Retinal pigment epithelial cell (primary cell): ENCODE measurements around the gene BEST4.
"Not testable (repeated sequence)": the region's sequence is repeated elsewhere in the genome, so short reads cannot be mapped to it uniquely, and the experiment has no call there.

ENCODE experiments used
- DNase-seq: peaks from one replicate; pipeline ENCODE4 v3.0.0-alpha.2; 2010; ENCODE audit warnings: low read depth
- H3K4me3 ChIP-seq: 2 replicates; pipeline ENCODE4 v1.5.1; 2011; ENCODE audit warnings: mild to moderate bottlenecking, low read length, control low read depth, moderate library complexity
- CTCF ChIP-seq: conservative IDR thresholded peaks from 2 replicates; pipeline ENCODE4 v1.5.1; 2011; ENCODE audit warnings: low read depth, low read length, control low read depth, inconsistent platforms

The BEST4 gene

GRCh38 chr1:44798481-44799365 lies 10.8 kb upstream of the BEST4 start:
- no peak overlapping the region for H3K4me3 ChIP-seq
- DNase-seq: no peak
- TF ChIP-seq CTCF: no peak

GRCh38 chr1:44797886-44798285 lies 9.9 kb upstream of the BEST4 start:
- DNase-seq, H3K4me3 ChIP-seq: not testable (repeated sequence)

DNA sequence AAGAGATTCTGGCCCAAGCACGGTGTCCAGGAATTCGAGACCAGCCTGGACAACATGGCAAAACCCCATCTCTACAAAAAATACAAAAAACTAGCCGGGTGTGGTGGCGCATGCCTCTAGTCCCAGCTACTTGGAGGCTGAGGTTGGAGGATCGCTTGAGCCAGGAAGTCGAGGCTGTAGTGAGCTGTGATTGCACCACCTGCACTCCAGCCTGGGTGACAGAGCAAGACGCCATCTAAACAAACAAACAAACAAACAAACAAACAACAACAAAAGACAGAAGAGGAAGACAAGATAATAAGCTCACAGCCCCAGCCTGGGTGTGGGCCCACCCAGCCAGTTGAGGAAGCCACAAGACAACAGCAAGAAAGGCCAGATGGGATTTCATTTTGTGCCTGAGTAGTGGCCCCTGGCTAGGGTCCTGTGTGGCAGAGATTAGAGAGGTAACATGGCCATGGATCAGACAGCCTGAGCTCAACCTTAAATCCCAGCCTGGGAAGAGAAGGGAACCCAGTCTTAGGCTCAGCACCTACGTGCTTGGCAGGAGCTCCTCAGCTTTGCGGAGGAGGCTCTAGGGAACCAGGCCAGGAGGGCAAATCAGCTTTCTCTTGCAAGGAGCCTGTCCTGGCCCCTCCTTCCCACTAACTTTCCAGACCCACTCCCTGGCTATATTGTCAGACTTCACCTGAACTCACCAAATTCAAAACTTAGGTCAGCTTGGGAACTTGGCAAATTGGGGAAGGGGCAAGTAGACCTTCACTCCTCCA lies 4.9 kb upstream of the BEST4 start:
- DNase-seq: no peak
- TF ChIP-seq CTCF: no peak
- no peak overlapping the region for H3K4me3 ChIP-seq

DNA sequence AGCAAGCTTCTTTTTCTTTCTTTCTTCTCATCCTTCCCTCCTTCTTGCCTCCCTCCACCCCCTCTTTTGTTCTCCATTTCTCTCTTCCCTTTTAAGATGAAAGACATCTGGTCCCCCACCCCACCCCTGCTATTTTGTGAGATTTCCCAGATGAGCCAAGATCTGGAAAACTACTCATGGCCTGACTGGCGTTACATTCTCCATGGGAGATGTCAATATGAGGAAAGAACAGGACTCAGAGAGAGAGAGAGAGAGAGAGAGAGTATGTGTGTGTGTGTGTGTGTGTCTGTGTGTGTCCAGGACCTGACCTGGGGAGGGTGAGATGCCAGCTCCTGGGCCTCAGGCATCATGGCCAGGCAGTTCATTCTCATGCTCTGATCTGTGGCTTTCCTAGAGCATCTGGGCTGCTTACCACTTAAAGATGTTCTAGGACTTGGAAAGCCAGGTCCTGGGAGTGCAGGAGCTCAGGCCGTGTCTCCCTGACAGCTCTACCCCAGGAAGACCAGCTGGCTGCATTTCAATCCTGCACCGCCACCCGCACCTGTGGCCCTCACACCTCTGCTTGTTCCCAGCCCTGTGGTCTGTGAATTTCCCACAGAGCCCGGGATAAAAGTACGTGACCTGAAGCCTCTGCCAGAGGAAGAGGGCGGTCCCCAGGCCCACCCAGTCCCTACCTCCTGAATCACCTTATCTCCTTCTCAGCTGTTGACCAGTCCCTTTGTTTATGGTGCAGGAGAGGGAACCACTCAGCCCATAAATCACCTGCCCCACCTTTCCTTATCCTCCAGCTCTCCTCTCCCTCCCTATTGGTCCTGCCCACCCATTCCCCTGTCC lies 3.2 kb upstream of the BEST4 start:
- TF ChIP-seq CTCF: no peak
- no peak for DNase-seq
- no peak overlapping the region for H3K4me3 ChIP-seq

- DNase-seq: no peak
Measured at GRCh38 chr1:44787506-44787905, 464 bp downstream of the BEST4 start.

DNA sequence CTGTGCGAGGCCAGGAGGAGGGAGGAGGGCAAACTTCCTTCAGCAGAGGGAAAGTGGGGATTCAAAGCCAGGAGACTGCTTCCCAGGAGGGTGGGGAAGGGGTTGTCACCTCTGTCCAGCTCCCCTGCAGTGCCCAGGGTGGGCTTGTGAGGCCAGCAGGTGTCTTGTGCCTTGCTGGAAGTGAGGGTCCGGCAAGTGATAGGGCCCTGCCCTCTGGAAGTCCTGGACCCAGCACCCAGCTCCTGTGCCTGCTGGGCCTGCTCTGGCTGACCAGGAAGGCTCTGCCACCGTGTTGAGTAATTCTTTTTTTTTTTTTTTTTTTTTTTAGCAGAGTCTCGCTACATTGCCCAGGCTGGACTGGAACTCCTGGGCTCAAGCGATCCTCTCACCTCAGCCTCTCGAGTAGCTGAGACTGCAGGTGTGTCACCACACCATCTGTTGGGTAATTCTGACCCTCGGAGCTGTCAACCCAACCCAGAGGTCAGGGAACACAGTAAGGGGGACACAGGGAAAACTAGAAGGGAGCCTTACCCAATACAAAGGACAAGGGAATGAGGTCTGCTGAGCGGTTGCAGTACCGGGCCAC lies 1.0 kb downstream of the BEST4 start:
- TF ChIP-seq CTCF: no peak
- no peak for DNase-seq
- H3K4me3 ChIP-seq: no peak overlapping the region

More at GRCh38 chr1:44787506-44787905, 464 bp downstream of the BEST4 start:
- TF ChIP-seq CTCF: no peak
- no peak overlapping the region for H3K4me3 ChIP-seq
